Embryonic facial prominence (tissue), 1 donor: Measurements from ENCODE around the gene BACE2.
"Not testable (repeated sequence)": the region's sequence is repeated elsewhere in the genome, so short reads cannot be mapped to it uniquely, and the experiment has no call there.

Source experiments
- DNase-seq: peaks from one replicate; pipeline ENCODE4 v3.0.0-alpha.2; 2016; ENCODE audit errors: extremely low spot score

The BACE2 gene

GRCh38 chr21:41277846-41278245 lies 109.9 kb downstream of the BACE2 start:
- no peak for DNase-seq

DNA sequence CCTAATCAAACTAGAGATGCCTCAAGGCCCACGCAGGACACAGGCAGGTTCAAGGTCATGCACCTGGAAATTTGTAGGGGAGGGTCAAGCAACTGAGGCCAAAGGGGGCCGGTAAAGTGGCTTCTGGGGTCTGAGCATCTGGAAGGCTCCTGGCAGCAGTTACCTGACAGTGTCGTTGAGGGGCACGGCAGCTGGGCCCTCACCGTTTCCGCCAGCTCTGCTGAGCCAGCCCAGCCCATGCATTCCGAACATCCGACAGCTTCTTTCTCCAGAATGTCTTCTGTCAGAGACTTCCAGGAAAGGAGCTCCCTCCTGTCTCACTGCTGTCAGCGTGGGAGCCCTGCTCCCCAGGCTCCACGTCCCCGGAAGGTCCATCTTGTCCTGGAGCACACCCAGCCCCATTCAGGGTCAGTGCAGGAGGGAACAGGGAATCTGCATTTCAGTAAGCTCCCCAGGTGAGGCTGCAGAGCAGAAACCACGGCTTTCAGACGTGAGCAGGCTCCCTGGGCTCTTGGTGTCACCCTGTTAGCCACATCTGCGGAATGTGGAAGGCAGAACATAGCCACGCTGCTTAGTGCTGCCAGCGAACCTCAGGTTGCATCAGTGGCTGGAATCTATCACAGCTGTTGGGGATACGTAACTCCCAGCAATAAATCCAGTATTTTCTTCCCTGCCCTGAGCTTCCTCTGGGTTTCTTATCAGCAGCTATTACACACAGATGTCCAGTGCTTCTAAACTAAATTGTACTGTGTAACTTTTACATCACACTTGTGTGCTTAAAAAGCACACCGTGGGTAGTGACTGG lies 112.4 kb downstream of the BACE2 start:
- no peak for DNase-seq

DNA sequence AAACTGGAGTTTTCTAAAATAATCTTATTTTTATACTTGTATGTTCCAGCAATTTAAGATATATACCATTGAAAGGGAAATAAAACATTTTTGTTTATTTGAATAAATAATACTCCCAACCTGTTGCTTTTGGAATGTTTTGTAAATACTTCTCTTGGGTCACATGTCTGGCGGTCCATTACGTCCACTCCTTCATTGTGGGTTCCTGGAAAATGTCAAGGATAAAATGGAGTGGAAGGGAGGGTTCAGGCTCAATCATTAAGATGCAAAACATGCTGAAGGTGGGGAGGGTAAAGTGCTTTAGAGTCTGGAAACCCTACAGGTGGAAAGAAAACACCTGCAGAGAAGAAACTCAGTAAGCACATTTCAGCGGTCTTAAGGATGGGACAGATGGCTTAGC lies 114.5 kb downstream of the BACE2 start:
- no peak for DNase-seq

- DNase-seq: peak; percentile 81
Measured at GRCh38 chr21:41283211-41283818, 115.4 kb downstream of the BACE2 start.

DNA sequence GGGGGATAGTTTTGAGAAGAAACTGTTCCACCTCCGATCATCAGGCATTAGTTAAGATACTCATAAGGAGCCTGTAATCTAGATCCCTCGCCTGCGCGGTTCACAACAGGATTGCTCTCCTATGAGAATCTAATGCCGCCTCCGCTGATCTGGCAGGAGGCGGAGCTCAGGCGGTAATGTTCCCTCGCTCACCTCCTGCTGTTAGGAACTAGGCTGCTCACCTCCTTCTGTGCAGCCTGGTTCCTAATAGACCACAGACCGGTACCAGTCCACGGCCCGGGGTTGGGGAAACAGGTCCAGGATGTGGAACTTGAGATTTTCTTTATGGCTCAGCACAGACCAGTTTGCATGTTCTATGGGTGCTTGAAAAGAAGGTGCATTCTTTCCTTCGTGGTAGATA lies 121.5 kb downstream of the BACE2 start:
- no peak for DNase-seq

GRCh38 chr21:41290106-41290799 lies 122.3 kb downstream of the BACE2 start:
- no peak for DNase-seq

DNA sequence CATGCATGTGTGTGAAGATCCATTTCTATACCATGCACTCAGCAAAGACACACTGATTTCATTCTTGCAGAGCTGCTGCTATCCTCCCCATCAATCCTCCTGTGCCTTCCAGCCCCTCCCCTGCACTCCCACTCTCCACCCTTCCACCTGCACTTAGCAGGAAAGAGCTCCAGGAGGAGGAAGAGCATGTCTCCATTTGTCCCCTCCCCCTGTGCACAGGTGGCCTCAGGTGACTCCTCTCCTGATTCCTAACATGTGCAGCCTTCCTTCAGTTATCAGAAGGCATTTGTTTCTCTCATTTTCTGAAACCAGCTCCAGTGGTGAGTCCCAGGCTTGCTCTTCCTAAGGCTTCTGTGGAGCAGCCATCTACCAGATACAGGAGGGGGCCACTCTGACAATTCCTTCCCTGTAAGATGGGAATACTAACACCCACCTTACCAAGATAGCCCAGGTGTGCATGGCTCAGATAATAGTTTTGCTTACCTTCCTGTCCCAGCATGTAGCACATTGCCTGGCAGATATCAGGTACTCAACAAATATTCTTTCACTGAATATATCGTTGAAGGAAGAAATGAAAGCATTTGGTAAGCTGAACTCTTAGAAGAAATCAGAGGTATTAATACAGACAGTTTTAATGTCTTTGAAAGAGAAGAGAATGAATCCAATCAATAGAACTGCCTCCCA lies 126.7 kb downstream of the BACE2 start:
- DNase-seq: no peak

DNA sequence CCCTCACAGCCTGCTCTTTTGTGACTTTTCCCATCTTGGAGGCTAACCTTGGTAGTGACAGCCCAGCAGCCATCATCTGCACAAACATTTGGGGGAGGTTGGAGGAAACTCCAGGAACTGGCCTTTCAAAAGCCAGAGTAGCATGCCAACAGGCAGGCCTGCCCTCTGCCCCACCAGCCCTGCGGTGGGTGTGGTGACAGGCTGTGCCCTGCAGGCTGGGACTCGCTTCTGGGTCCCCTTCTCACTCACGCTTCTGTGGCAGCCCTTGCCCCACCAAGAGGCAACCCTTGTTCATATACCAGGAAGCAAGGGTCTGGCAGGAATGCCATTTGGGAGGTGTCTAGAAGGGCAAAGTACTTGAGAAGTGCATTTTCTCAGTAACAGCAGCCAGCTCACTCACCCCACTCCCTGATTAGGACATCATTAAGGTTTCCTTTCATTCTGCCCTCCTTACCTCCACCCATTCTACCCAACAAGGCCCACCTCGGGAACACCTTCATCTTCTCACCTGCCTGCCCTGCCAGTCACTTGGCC lies 127.8 kb downstream of the BACE2 start:
- DNase-seq: no peak

DNA sequence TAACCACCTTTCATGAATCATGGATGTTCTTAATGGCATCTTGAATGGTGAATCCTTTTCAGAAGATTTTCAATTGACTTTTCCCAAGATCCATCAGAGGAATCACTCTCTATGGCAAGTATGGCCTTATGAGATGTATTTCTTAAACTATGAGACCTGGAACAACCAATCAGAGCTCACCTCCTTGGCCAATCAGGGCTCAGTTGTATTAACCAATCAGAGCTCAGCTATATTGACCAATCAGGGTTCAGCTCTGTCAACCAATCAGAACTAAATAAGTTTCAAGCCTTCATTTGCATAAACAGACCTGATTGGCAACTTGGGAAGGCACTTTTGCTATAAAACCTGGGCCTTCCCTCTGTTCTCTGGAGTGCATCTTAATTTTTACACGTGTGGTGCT lies 135.0 kb downstream of the BACE2 start:
- no peak for DNase-seq

DNA sequence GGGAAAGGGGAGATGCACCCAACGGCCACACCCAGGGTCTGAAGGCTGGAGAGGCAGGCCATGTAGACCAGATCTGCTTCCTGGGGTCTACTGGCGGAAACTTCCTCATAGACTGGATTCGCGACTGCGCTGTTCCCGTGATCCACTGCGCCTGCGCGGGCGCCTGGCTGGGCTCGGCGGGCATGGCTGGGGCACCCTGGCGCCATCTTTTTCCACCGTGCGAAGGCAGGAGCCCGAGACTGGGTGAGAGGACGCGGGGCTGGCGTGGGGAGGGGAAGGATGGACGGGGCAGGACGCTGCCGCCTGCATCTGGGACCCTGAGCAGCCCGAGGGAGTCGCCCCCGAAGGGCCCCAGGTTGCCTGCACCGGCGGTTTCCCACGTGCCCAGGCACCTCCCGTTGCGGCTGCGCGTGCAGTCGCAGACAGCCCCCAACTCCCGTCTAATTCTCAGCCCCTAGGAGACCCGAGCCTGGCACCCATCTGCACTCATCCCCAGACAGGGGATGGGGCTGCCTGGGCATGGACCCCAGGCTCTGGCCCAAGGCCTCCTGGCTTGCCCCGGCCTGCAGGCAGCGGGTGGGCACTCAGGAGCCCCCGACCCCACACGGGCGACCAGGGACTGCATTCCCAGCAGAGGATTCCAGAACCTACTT lies 136.2 kb downstream of the BACE2 start:
- no peak for DNase-seq

- no peak for DNase-seq
Measured at GRCh38 chr21:41307219-41307618, 139.3 kb downstream of the BACE2 start.

GRCh38 chr21:41313285-41314164 lies 145.6 kb downstream of the BACE2 start:
- DNase-seq: not testable (repeated sequence)

- DNase-seq: no peak
Measured at GRCh38 chr21:41315726-41316125, 147.8 kb downstream of the BACE2 start.

GRCh38 chr21:41316200-41317062 lies 148.5 kb downstream of the BACE2 start, which contains the start of gene FAM3B:
Gene FAM3B (plus strand): TSS chr21:41316801. CDS start chr21:41316880, 79 bp downstream.
- DNase-seq: no peak

GRCh38 chr21:41317063-41317392 lies 149.1 kb downstream of the BACE2 start:
- no peak for DNase-seq

GRCh38 chr21:41317458-41317857 lies 149.5 kb downstream of the BACE2 start:
- no peak for DNase-seq

- no peak for DNase-seq
Measured at GRCh38 chr21:41318218-41318617, 150.3 kb downstream of the BACE2 start.

DNA sequence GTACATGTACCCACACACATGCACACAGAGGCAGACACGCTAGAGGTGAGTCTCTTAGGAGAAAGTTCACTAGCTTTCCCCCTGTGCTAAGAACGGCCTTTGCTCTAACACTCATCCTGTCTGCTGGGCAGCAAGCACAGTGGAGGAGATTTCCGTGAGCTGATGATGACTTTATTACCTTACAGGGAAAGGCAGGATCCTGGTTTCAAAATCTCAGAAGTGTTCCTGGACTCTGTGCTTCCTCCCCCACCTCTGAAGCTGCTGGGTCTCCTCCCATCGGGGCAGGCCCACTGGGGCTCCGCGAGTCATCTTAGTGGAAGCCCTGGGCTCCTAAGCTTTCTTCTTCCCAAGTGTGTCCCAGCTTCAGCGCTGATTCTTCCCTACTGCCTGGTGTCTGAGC lies 151.3 kb downstream of the BACE2 start:
- DNase-seq: no peak

- no peak for DNase-seq
Measured at GRCh38 chr21:41321211-41321907, 153.4 kb downstream of the BACE2 start.
